Esophagus muscularis mucosa (tissue), 4 donors: ENCODE measurements around the gene AKAP11. TPM values are rescaled to one million over a fixed set of nuclear protein-coding genes. Genes with fewer than 3 reads are reported as not detected.

Experiments used
- DNase-seq: peaks from one replicate; pipeline ENCODE4 v3.0.0-alpha.2; 2017; ENCODE audit errors: extremely low spot score
- H3K27ac ChIP-seq, 4 donors: fragments of 200-600 bp; sonication (generic); replicated peaks in 1 of 4; 1 replicate in 3 of 4; 2 replicates in 1 of 4; pipeline ENCODE4 v1.5.1; 2016 to 2019; ENCODE audit warnings: mild to moderate bottlenecking in 1 of 4
- H3K27me3 ChIP-seq, 4 donors: fragments of 200-600 bp; sonication (generic); one replicate each; pipeline versions ENCODE4 v1.5.1 to v1.6.0; 2016 to 2019
- H3K36me3 ChIP-seq, 4 donors: fragments of 200-600 bp; sonication (generic); one replicate each; pipeline ENCODE4 v1.5.1; 2016 to 2019
- H3K4me1 ChIP-seq, 4 donors: fragments of 200-600 bp; sonication (generic); one replicate each; pipeline ENCODE4 v1.5.1; 2016 to 2019
- H3K4me3 ChIP-seq, 4 donors: fragments of 200-600 bp; sonication (generic); 1 replicate in 2 of 4; 2 replicates in 2 of 4; pipeline ENCODE4 v1.5.1; 2016 to 2019; ENCODE audit warnings: mild to moderate bottlenecking in 4 of 4, moderate library complexity in 1 of 4
- H3K9me3 ChIP-seq, 4 donors: fragments of 200-600 bp; sonication (generic); 1 replicate in 3 of 4; 2 replicates in 1 of 4; pipeline ENCODE4 v1.5.1; 2016 to 2019
- CTCF ChIP-seq, 3 experiments: fragments of 200-600 bp in 2 of 3; fragments of 450-650 bp in 1 of 3; sonication (generic) in 2 of 3; IDR thresholded peaks; one replicate each; pipeline ENCODE4 v1.5.1; 2017 to 2019; ENCODE audit warnings: antibody characterized with exemption in 3 of 3, mild to moderate bottlenecking in 2 of 3, moderate library complexity in 1 of 3
- EP300 ChIP-seq: sonication (generic); formaldehyde crosslinking; IDR thresholded peaks from one replicate; pipeline ENCODE4 v1.6.1; 2017; ENCODE audit warnings: antibody characterized with exemption
- POLR2A ChIP-seq: fragments of 450-650 bp; IDR thresholded peaks from one replicate; pipeline ENCODE4 v1.6.1; 2017; ENCODE audit warnings: antibody characterized with exemption, moderate library complexity, mild to moderate bottlenecking, low read depth
- POLR2AphosphoS5 ChIP-seq, 2 donors: sonication (generic); formaldehyde crosslinking; IDR thresholded peaks; one replicate each; pipeline ENCODE4 v1.6.1; 2017; ENCODE audit warnings: antibody characterized with exemption in 2 of 2
- WGBS: methylation state at CpG from one replicate; pipeline ENCODE4 v1.1.5; 2018; 5-methylcytosine and 5-hydroxymethylcytosine counted together
- intact Hi-C: fragments of 100-400 bp; cut with DNase I; formaldehyde crosslinking; loops from one replicate; pipeline ENCODE4 v1.15.1; 2023
- total RNA-seq, 4 donors: library from RNA; depleted of rRNA; stranded (reverse); fragments of >200 nt; gene quantifications; one replicate each; pipeline versions ENCODE4 v1.1.0 to v1.2.1, GENCODE V29; 2016

AKAP11 gene
- total RNA-seq, 4 donors from 2014 or later: 36.1 to 43.4 (median 39.6) TPM

DNA sequence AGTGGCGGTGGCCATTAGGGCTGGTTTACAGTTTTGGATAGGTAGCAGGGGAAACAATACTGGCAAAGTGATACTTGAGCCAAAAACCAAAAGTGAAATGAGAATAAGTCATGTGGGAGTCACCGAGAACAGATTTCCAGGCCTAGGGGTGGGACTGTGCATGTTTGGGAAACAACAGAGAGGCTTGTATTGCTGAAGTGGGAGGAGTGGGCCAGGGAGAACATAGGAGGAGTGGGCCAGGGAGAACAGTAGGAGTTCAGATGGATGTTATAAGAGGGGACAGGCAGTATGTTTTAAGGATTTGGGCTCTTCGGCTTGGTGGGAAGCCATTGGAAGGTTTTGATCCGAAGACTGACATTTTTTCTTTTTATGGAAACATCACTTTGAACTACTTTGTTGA is 35.5 kb downstream of the AKAP11 start:
- H3K9me3 ChIP-seq: no peaks in the 10 kb centered on the region
- H3K4me1 ChIP-seq: no peaks in the 10 kb centered on the region
- H3K27ac ChIP-seq: no peak overlapping the region
- H3K27me3 ChIP-seq: no peaks in the 10 kb centered on the region
- intact Hi-C loops: no loop called here
- TF ChIP-seq POLR2A (no peak), POLR2AphosphoS5 (IDR thresholded peaks at IDR 0.05) (no peak), EP300 (no peak), CTCF (IDR thresholded peaks at IDR 0.05) (no peak)
- peaks cover 0 to 61% (median 27%) of the 10 kb centered on the region in 4 donors for H3K36me3 ChIP-seq
- no peak overlapping the region for H3K4me3 ChIP-seq
- WGBS: 75% methylated on average over 4 of the region's 4 CpGs
- no peak for DNase-seq

DNA sequence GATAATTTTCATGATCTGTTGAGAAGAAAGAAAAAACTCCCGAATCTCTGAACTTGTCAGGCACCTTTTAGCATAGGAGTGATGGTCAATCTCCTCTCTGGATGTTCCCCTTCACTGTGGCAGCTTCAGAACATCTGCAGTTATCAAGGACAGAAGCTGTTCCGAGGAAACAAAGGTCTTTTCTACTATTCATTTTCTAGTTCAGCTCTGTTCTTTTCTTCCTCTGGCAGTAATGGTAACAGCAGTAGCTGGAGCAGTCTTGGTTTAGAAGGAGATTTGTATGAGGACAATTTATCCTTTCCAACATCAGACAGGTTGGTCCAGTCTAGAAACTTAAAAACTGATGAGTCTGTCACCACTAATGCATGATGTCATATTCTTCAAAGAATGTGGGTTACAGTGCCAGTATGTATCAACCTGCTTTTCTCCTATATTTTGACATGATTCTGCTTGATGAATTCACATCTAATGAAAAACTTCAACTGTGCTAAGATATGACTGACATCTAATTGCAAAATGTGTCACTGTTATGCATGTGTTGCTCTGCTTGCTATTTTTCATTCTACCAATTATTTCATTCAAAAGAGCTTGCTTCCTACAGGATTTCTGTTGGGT is 41.0 kb downstream of the AKAP11 start:
- no peak for TF ChIP-seq CTCF (IDR thresholded peaks at IDR 0.05)
- no peak for TF ChIP-seq EP300
- no peak for TF ChIP-seq POLR2A
- TF ChIP-seq POLR2AphosphoS5 (IDR thresholded peaks at IDR 0.05): no peak
- WGBS: 81% methylated on average over 2 of the region's 2 CpGs
- no peaks in the 10 kb centered on the region for H3K27me3 ChIP-seq
- DNase-seq: no peak
- no peak overlapping the region for H3K27ac ChIP-seq
- no peaks in the 10 kb centered on the region for H3K9me3 ChIP-seq
- H3K36me3 ChIP-seq: peaks cover 0 to 61% (median 28%) of the 10 kb centered on the region in 4 donors
- intact Hi-C loops: no loop called here
- H3K4me1 ChIP-seq: no peaks in the 10 kb centered on the region
- H3K4me3 ChIP-seq: no peak overlapping the region

- no peaks in the 10 kb centered on the region for H3K9me3 ChIP-seq
- no peak overlapping the region for H3K27ac ChIP-seq
- intact Hi-C loops: no loop called here
- H3K4me3 ChIP-seq: no peak overlapping the region
- H3K4me1 ChIP-seq: no peaks in the 10 kb centered on the region
- no peaks in the 10 kb centered on the region for H3K27me3 ChIP-seq
- H3K36me3 ChIP-seq: peaks cover 3 to 48% (median 23%) of the 10 kb centered on the region in 4 donors
- no peak for TF ChIP-seq CTCF (IDR thresholded peaks at IDR 0.05)
- WGBS: 79% methylated on average over 3 of the region's 3 CpGs
- no peak for DNase-seq
Observed at GRCh38 chr13:42318570-42318969, 46.6 kb downstream of the AKAP11 start.

GRCh38 chr13:42320375-42320787 is 48.4 kb downstream of the AKAP11 start:
- no peak for DNase-seq
- intact Hi-C loops: no loop called here
- peaks cover 3 to 39% (median 18%) of the 10 kb centered on the region in 4 donors for H3K36me3 ChIP-seq
- TF ChIP-seq CTCF (IDR thresholded peaks at IDR 0.05): no peak
- TF ChIP-seq POLR2A: no peak
- TF ChIP-seq EP300: no peak
- TF ChIP-seq POLR2AphosphoS5 (IDR thresholded peaks at IDR 0.05): no peak
- H3K9me3 ChIP-seq: no peaks in the 10 kb centered on the region
- H3K4me3 ChIP-seq: no peak overlapping the region
- H3K27me3 ChIP-seq: no peaks in the 10 kb centered on the region
- no peak overlapping the region for H3K27ac ChIP-seq
- no peaks in the 10 kb centered on the region for H3K4me1 ChIP-seq
- WGBS: 85% methylated on average over 4 of the region's 4 CpGs

- Histone ChIP-seq H3K27me3 (no peaks in the 10 kb centered on the region), H3K4me3 (no peak overlapping the region), H3K36me3 (peaks cover 0 to 20% (median 12%) of the 10 kb centered on the region in 4 donors), H3K4me1 (no peaks in the 10 kb centered on the region), H3K9me3 (no peaks in the 10 kb centered on the region), H3K27ac (no peak overlapping the region)
- intact Hi-C loops: no loop called here
- WGBS: 93% methylated on average over 2 of the region's 2 CpGs
- TF ChIP-seq POLR2A (no peak), POLR2AphosphoS5 (IDR thresholded peaks at IDR 0.05) (no peak), CTCF (IDR thresholded peaks at IDR 0.05) (no peak)
- no peak for DNase-seq
Observed at GRCh38 chr13:42322806-42323205, 50.9 kb downstream of the AKAP11 start.
